Endometrial microvascular endothelial cells (primary cell): Measurements from ENCODE around the gene TENM4. TPM values are rescaled to one million over a fixed set of nuclear protein-coding genes. Genes with fewer than 3 reads are reported as not detected.
"Not testable (repeated sequence)": the region's sequence is repeated elsewhere in the genome, so short reads cannot be mapped to it uniquely, and the experiment has no call there.

ENCODE experiments used
- in situ Hi-C: cut with HindIII; loops from 2 replicates; pipeline ENCODE4 v1.10.0; 2017; ENCODE audit warnings: low sequenced_read_pairs, low pct_unique_long_range_greater_than_20kb; ENCODE audit errors: inconsistent ontology term
- total RNA-seq: library from RNA; depleted of rRNA; stranded (reverse); fragments of >200 nt; gene quantifications from one replicate; pipeline ENCODE4 v1.2.3, GENCODE V29; 2015; ENCODE audit errors: inconsistent ontology term

TENM4 gene
- total RNA-seq, 1 donor from 2014 or later: 1.4 TPM

DNA sequence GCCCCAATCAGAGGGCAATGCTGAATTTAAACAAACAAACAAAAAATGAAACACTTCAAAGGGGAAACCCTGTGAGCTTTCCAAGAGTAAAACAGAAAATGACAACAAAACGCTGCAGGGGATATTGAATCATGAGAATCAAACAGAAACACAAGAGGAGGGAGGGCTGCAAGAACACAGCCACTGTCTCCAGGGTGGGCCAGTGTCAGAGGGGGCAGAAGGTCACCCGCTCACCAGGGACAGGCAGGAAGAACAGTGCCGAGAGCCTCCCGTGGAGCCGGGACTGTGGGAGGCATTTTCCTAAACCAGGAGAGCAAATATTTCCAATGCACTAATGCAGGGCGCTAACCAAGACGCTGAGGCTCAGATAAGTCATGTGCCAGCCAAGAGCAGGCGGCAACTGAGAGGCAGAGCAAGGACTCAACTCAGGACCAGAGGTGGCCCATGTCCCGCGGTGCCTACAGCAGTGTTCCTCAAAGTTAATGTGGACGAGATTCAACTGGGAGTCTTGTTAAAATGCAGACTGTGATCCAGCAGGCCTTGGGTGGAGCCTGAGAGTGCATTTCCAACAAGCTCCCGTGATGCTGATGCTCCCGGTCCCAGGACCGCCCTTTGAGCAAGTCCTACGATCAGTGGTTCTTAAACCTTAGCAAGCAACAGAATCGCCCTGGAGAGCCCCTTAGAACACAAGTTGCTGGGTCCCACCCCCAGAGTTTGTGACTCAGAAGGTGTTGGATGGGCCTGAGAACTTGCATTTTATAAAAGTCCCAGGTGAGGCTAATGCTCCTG lies 197.2 kb downstream of the TENM4 start:
- in situ Hi-C loops: no loop called here

- in situ Hi-C loops: no loop called here
These were observed 198.2 kb downstream of the TENM4 start for GRCh38 chr11:79242616-79243015.

GRCh38 chr11:79241852-79242241 lies 199.0 kb downstream of the TENM4 start:
- in situ Hi-C loops: no loop called here

DNA sequence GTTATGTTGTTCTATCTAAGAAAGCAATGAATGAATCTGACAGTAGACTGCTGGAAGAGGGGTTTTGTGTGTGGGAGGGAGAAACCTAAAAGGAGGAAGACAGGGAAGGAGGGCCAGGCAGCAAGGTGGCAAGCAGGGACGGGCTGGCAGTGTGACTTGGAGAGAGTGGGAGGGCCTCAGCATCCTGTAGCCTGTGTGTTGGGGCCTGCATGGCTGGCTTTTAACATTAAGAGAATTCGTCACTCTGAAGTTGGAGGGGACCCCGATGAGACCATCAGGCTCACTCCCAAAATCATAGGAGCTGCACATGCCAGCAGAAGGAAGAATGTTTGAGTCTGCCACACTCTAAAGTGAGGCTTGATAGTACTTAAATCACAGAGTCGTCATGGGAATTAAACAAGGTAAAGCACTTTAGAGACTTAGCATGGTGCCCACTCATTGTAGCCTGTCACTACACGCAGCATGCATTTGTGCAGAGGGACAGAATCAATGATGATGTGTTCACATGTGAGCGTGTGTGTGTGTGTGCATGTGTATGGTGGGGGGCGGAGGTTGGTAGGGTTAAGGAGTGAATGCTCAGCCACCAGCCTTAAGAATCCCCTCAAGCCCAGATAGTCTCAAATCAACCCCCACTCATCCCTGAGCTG lies 199.5 kb downstream of the TENM4 start:
- in situ Hi-C loops: no loop called here

GRCh38 chr11:79237703-79238102 lies 203.1 kb downstream of the TENM4 start:
- in situ Hi-C loops: no loop called here

DNA sequence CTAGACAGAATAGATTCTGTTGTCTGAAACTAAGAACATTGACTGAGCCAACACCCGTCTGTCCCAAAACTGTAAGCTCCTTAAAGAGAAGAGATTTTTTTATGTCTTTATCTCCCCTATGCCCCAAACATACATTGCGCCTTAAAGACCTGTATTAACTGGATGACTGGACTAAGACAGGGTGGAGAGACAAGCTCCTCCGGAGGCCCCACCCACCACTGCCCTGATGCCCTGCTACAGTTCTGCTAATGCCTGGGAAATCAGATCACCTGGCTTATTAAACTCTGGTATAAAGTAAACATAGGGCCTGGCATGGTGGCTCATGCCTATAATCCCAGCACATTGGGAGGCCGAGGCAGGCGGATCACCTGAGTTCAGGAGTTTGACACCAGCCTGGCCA lies 203.7 kb downstream of the TENM4 start:
- in situ Hi-C loops: no loop called here

DNA sequence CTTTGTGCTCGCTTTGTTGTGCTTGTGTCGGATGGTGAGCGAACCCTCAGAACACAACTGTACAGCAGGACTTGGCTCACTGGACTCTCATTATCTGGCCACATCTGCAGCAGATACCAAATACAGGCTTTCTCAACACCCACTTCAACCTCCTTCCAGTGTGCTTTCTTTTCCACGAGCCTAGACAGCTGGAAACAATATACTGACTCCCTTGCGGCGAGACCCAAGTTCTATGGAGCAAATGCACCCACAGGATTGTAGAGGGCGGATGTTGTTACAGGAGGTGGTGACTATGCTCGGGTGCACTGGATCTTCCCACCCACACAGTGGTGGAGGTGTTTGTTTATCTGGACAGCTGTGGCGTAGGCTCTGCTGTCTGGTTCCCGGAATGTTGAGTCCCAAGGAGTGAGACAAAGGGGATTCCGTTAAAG lies 204.3 kb downstream of the TENM4 start:
- in situ Hi-C loops: no loop called here

- in situ Hi-C loops: no loop called here
These were observed 205.1 kb downstream of the TENM4 start for GRCh38 chr11:79235696-79236095.

- in situ Hi-C loops: no loop called here
These were observed 208.5 kb downstream of the TENM4 start for GRCh38 chr11:79232346-79232745.

DNA sequence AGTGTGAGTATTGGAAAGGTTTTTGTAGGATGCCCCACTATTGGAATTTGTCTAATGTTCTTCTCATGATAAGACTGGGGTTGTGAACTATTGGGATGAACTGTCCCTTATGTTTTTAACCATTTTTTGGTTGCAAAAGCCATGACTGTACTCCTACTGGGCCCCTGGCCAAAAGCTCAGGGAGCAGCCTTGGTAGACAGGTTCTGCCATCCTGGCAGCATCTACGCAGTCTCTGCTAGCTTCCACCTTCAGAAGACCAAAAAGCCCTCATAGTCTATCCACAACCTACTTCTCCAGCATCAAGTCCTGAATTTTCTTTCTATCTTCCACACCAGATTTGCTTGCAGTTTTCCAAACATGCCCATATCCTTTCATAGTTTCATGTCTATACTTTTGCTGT lies 211.8 kb downstream of the TENM4 start:
- in situ Hi-C loops: no loop called here

DNA sequence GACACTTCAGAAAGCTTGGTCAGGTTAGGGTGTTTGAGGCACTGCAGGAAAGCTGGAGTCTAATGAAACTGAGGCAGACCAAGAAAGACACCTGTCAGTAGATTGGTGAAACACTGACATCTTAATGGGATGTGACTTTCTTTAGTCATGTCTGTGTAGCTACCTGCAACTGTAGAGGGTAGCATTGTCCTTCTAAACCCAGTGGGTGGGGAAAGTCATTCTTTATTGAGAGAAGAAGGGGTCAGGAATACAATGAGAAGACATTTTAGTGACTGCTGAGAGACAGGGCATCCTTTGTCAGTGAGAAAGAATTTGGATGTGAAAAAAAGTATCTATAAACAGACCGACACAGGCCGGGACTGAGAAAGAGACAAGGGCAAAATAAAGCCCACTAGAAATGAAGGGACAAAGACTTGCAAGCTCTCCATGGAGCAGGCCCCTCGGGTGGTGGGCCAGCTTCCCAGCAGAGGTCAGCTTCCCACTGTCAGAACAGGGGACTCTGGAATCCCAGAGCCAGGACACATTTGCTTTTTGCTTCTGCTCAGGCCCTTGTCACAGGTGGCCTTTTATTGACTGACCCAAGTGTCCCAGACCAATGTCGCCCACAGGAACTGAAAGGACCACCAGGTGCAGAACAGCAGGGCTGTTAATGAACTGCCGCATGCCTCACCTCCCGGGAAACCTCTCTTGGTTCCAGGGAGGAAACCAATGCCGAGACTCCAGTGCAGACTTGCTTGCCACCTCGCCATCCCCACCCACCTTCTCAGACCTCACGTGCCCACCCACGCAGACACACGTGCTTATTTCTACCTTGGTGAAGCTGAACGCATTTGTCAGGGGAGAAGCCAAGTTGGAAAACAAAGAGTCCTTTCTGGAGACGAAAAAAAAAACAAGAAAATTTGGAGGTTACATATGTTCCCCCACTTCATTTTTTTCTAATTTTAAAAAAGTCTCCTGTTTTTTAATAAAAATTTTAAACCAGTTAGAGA lies 212.8 kb downstream of the TENM4 start:
- in situ Hi-C loops: no loop called here

DNA sequence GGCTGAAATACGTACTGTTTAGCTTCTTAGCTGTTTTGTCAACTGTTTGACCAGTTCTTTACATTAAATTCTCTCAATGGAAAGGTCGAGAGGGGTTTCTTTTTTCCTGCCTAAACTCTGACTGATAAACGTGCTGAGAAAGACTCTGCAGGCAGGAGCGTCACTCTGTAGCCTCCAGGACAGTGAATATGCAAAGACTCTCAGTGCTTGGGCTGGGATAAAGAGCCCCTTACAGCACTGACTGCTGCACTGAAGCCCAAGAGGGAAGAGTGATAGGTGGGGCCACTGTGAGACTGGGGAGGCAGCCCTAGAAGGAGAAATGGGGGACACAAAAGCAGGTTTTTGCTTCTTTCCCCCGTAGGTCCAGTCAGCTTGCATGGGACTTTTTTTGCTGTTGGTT lies 213.5 kb downstream of the TENM4 start:
- in situ Hi-C loops: no loop called here

DNA sequence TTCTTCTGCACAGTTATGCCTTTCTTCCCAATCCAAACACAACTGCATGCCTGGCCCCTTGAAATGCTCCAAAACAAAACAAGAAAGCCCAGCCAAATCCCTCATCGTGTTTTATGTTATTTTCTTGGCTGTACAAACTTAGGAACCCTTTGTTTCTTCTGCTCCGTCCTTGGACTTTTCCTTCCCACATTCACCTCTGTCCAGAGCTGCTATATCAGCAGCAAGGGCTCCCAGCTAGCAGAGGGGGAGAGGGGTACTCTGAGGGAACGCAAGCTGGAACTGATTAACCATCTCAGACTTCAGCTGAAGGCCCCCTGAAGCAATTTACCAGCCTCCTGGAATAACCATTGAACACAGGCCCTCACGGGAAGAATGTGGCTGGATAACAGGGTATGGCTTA lies 214.7 kb downstream of the TENM4 start:
- in situ Hi-C loops: no loop called here

DNA sequence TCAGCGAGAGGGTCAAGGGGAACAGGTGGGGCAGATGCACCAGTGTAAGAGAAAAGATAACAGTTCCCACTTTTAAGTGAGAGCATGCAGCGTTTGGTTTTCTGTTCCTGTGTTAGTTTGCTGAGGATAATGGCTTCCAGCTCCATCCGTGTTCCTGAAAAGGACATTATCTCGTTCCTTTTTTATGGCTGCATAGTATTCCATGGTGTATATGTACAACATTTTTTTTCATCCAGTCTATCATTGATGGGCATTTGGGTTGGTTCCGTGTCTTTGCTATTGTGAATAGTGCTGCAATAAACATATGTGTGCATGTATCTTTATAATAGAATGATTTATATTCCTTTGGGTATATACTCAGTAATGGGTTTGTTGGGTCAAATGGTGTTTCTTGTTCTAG lies 218.7 kb downstream of the TENM4 start:
- in situ Hi-C loops: not testable (repeated sequence)

DNA sequence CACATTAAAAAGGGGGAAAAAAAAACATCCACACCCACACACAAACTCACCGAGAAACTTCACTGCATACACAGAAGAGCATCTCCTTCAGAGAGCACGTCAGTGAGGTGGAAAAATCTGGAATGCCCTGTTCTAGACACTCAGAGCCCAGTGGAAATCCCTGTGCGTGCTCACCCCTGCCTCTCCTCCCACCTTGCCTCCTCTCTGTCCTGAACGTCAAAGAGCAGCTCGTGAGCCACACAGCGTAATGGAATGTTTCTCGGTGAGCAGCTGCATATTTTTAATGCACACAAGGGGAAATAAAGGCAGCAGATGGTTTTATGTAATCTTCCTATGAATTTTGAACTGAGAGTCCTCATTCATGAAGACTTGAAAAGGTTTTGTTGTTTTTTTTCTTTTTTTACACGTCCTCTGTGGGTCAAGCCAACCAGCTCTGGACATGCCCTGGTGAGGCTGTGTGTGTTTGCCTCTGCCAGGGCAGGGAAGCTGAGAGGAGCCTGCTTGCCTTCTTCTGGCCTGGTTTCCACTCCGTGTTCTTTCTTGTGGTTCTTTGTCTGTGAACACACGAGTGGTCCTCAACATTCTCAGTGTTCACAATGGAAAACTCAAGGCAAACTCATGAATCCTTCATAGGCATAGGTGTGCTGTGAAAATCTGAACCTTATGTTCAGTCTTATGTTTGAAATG lies 219.2 kb downstream of the TENM4 start:
- in situ Hi-C loops: no loop called here

DNA sequence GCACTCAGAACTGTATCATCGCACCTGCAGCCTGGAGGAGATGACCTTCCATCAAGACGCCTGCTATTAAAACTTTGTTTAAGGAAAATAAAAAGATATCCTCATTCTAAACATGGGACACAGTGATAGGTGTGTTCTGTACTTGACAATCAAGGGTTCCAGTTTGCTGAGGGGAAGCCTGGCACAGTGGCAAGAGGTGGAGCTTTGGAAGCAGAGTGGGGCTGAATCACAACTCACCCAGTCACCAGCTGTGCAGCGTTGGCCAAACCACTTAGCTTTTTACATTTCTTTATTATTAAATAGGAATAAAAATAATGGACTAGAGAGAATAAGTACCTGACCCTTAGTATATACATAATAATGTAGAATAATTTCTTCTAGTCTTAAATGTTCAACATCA lies 220.7 kb downstream of the TENM4 start:
- in situ Hi-C loops: no loop called here

DNA sequence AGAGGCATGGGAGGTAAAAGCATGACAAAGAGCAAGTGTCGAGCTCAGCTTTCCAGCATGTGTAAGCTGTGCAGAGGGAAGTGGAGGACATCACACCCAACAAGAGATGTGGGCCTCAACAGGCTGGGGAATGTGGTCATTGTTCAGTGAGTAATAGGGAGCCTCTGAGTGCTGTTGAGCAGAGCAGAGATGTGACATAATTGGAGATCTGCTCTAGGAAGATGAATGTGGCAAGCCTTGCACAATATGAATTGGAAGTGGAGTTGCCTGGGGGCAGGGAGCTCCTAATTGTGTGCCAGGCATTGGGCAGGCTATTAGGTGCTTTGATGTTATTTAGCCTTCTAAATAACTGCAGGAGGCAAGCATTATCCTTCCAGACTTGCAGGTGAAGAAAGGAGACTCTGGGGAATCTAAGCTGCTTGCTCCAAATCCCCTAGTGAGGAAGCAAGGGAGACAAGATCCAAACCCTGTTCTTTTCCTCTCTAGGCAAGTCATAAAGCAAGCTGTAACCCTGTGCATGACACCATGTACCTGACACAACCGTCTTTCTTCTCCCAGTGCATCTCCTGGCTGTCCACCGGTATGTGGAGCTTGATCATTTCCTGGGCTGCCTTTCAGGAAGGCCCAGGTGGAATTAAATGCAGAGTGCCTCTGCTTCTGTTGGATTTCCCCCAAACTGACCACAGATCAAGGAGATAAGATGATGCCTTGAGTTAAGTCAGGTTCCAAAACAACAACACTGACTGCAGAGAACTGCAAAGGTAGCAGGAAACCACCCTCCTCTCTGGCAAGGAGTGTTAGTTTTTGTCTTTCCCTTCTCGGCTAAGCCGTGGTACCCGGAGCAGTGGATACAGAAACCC lies 221.4 kb downstream of the TENM4 start:
- in situ Hi-C loops: no loop called here

DNA sequence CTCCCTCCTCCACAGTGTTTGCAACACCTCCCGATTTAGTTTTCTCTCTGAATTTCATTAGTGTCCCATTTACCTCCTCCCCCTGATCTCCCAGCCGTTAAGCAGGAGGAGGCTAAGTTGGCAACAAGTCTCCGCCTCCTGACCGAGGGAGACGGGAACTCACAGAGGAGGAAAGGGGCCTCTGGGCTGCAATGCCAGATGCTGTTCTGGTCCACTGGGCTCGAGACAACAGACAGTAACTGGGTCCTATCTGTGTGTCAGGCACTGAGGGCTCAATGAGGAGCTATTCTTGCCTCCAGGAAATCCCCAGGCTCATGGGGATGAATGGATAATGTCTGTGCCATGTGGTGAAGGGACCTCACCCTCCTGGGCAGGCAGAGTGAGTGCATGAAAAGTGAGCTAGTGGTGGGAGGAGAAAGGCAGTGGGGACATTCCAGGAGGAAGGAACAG lies 228.1 kb downstream of the TENM4 start:
- in situ Hi-C loops: no loop called here
